ENCODE results near the gene SCN3B.

The SCN3B gene

GRCh38 chr11:123581651-123582399 lies 72.6 kb downstream of the SCN3B start:
- no peak for TF ChIP-seq CTCF (IDR thresholded peaks at IDR 0.05; ENCODE audit: insufficient read depth, low read depth, low read length, missing control alignments)
- no peak for DNase-seq (ENCODE audit: low read depth)
- H3K4me3 ChIP-seq (ENCODE audit: low read depth, low read length), result no peak overlapping the region

GRCh38 chr11:123580557-123581275 lies 73.7 kb downstream of the SCN3B start:
- peak; percentile 99 for TF ChIP-seq CTCF (IDR thresholded peaks at IDR 0.05; ENCODE audit: insufficient read depth, low read depth, low read length, missing control alignments)
- H3K4me3 ChIP-seq (ENCODE audit: low read depth, low read length), result no peak overlapping the region
- DNase-seq (ENCODE audit: low read depth), result peak; percentile 77

GRCh38 chr11:123580137-123580536 lies 74.3 kb downstream of the SCN3B start:
- DNase-seq (ENCODE audit: low read depth), result no peak
- TF ChIP-seq CTCF (IDR thresholded peaks at IDR 0.05; ENCODE audit: insufficient read depth, low read depth, low read length, missing control alignments), result no peak
- H3K4me3 ChIP-seq (ENCODE audit: low read depth, low read length), result no peak overlapping the region

GRCh38 chr11:123579482-123579812 lies 75.0 kb downstream of the SCN3B start:
- H3K4me3 ChIP-seq (ENCODE audit: low read depth, low read length), result no peak overlapping the region
- no peak for DNase-seq (ENCODE audit: low read depth)
- no peak for TF ChIP-seq CTCF (IDR thresholded peaks at IDR 0.05; ENCODE audit: insufficient read depth, low read depth, low read length, missing control alignments)
